Stimulated activated CD8-positive, alpha-beta memory T cell treated with anti-CD3 and anti-CD28 coated beads, Interleukin-7, amount 100 ng/mL, for 48 hours (primary cell): Measurements from ENCODE around the gene TAOK3.

Experiments
- DNase-seq, 2 donors: peaks; one replicate each; pipeline ENCODE4 v3.0.0-alpha.2; 2020; ENCODE audit warnings: low read depth in 1 of 2; ENCODE audit errors: extremely low read depth in 1 of 2

TAOK3 gene

DNA sequence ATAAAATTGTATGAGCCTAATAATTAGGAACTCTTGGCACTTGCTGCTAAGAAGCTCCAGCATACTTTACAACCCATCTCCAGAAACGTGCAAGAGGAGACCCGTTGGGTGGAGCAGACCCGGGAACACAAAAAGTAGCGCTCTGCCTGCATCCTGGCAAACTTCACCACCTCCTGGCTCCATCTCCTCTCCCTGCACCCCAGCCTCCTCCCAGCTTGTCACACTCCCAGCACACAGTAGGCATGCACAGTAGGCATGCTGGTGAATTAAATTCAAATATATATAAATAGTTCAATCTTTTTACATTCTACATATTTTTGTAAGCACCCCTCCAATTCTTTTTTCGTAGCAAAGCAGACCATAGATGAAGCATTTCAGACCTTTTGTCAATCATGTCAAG lies 270.1 kb downstream of the TAOK3 start:
- no peak for DNase-seq

DNA sequence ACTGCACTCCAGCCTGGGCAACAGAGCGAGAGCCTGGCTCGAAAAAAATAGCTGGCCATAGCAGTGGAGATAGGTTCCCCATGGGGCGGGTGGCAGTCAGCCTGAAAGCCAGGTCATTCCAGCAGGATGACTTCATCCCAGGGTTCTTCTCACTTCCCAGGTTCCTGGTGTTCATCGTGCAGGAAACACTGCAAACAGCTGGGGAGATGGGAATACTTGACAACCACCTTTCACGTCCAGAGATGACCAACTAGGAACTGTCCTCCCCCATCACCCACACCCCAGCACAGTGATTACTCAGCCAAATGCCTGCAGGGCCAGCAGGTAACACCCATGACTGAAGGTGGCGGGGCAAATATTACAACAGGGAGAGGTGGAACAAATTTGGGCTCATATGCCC lies 270.6 kb downstream of the TAOK3 start:
- DNase-seq, result no peak

DNA sequence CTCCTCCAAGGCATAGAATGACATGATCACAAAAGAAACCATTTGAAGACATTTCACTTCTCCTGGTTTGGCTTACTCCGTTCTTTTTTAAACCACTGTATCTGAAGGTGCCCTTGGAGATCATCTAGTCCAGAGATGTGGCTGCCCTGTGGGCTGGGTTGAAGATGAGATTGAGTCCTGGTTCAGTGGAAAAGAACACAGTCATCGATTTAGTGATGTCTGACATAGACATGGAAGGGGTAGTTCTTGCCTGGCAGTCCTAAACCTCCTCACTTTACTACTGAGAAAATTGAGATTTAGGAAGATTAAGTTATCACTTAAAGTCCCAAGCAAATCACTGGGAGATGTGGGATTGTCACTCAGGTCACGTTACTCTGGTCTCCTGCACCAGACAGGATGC lies 271.7 kb downstream of the TAOK3 start:
- DNase-seq, result no peak
